Stimulated activated CD8-positive, alpha-beta memory T cell treated with anti-CD3 and anti-CD28 coated beads, Interleukin-7, amount 100 ng/mL, for 24 hours (primary cell): Measurements from ENCODE around the gene ITGAL.
"Not testable (repeated sequence)": the region's sequence is repeated elsewhere in the genome, so short reads cannot be mapped to it uniquely, and the experiment has no call there.

Experiments used
- DNase-seq: peaks from one replicate; pipeline ENCODE4 v3.0.0-alpha.2; 2020; ENCODE audit warnings: low read depth

Gene ITGAL

DNA sequence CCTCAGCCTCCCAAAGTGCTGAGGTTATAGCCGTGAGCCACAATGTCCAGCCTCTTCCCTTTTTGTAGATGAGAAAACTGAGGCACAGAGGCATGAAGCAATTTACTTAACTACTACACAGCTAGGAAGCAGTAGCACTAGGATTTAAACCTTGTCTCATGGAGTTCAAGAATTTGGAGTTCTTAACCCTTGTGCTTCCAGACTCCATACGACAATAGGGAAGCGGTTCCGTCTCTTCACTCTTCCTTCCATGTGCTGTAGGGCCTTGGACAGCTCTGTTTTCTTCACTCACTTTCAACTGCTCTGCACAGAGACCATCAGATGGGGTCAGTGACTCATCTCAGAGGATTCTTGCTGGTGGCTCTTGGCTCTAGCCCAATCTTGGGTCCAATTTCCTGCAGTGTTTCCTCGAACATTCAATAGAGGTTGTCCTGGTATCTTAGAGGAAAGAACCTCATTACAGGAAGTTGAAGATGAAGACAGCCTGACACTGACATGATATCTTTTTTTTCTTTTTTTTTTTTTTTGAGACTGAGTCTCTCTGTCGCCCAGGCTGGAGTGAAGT, 19.3 kb downstream of the ITGAL start:
- no peak for DNase-seq

DNA sequence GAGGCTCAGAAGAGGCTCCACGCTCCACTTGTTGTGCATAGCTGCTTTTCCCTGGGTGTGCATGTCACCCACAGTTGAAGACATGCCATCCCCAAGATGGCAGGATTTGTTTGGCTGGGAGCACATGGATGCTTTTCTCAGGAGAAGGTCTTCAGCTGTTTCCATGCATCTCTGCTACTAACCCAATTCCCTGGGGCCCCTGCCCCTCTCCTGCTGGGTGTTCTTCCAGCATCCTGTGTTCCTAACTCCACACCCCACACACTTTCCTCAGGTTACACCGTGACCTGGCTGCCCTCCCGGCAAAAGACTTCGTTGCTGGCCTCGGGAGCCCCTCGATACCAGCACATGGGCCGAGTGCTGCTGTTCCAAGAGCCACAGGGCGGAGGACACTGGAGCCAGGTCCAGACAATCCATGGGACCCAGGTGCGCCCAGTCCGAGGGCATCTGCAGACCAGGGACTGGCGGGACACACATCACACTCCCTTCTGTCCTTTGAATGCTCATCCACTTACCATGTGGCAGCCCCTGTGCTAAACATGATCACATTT, 21.5 kb downstream of the ITGAL start:
- no peak for DNase-seq

DNA sequence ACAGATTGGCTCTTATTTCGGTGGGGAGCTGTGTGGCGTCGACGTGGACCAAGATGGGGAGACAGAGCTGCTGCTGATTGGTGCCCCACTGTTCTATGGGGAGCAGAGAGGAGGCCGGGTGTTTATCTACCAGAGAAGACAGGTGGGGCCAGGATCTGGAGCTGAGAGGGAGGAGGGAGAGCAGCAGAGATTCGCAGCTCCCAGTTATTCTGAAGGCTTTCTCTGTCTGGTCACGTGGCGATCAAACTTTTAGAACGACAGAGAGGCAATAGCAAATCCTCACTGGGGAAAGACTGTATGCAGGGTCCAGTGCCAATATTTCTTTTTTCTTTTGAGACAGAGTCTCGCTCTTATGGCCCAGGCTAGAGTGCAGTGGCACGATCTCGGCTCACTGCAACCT, 22.2 kb downstream of the ITGAL start:
- DNase-seq = no peak

DNA sequence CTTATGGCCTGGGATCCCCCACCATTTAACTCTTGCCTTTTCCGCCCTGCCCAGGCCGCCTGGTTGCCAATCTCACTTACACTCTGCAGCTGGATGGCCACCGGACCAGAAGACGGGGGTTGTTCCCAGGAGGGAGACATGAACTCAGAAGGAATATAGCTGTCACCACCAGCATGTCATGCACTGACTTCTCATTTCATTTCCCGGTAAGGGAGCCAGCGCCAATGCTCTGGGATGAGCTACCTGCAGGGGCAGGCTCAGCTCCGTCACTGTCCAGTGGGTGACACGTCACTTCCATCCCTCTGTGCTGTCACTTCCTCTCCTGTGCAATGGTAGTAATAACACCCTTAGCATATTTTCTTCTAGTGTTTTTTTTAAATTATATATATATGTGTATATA, 26.7 kb downstream of the ITGAL start:
- no peak for DNase-seq

DNA sequence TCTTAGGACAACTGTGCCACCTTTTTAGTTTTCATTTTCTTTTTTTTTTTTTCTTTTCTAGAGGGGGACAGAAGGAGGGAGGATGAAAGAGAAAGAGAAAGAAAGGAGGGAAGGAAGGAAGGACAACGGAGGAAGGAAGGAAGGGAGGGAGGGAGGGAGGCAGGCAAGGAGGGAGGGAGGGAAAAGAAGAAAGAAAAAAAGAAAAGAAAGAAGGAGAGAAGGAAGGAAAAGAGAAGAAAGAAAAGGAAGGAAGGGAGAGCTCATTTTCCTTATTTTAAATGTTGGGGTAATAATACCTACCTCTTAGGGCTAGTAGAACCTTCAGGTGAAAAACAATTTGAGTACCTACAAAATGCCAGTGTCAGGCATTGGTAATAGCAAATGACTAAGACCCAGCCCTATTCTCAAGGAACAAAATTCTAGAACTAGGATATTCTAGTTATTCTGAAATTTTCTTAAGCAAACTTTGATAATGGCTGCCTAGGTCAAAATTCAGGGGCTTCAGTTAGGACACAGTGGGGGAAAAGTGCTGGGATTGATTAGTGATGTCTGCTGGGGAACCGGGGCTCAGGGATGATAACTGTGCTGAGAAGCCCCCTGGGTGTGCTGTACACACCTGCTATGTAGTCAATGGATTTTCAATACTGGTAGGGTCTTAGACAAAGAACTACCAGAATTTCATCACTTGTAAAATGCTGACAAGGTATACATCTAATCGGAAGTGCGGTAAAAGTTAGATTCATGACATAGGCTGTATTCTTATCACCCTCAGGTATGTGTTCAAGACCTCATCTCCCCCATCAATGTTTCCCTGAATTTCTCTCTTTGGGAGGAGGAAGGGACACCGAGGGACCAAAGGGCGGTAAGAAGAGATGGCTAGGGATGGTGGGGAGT, 31.1 kb downstream of the ITGAL start:
- DNase-seq = no peak

DNA sequence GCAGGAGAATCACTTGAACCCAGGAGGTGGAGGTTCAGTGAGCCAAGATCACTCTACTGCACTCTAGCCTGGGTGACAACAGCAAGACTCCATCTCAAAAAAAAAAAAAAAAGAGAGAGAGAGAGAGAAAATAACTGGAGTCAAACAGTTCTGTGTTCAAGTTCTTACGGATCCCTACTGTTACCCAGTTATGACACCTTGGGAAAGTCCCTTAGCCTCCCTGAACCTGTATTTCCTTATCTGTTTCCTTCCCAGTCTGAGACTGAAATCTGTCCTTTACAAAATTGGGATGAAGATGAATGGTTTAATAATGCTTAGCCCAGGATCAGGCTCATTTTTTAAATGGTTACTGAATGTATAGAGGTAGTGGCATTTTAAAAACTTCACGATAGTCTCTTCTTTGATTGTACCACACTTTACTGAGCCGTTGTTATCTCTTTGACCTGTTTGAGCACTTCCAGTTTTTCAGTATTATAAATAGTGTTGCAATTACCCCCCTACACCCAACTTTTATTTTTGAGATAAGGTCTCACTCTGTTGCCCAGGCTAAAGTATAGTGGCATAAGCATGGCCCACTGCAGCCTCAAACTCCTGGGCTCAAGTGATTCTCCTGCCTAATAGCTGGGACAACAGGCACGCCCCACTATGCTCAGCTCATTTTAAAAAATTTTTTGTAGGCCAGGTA, 36.7 kb downstream of the ITGAL start:
- no peak for DNase-seq

- DNase-seq = no peak
These were observed 37.9 kb downstream of the ITGAL start for GRCh38 chr16:30510376-30510938.

- DNase-seq = no peak
These were observed 39.0 kb downstream of the ITGAL start for GRCh38 chr16:30511509-30511908.

DNA sequence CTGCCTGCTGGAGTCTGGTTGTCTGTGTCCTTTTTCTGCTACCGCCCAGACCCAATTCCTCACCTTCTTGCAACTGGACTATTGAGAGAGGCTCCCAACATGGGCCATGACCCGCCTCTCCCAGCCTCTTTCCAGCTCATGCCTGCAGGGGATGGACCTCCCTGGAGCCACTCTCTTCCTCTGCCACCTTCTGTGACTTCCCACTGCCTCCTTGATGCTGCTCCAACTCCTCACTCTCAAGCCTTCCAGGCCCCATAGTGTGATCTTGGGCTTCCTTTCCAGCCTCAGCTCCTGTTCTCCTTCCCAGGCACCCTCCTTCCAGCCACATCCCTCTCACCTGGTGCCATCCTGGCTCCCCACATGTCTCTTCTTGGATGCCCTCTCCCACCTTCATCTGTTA, 42.7 kb downstream of the ITGAL start:
- no peak for DNase-seq

DNA sequence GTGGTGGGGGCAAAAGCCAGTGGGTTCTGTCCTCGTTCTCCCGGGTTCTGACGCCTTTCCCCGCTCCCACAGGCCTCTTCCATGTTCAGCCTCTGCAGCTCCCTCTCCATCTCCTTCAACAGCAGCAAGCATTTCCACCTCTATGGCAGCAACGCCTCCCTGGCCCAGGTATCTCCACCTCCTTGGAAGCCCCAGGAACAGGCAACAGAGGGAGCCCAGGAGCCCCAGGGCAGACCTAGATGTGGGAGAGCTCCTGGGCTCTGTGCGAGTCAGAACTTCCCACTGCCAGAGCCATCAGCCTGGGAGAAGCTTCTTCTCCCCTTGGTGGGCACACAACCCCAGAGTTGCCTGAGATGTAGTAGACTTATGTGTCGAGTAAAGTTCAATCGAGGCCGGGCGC, 46.0 kb downstream of the ITGAL start:
- DNase-seq = no peak

DNA sequence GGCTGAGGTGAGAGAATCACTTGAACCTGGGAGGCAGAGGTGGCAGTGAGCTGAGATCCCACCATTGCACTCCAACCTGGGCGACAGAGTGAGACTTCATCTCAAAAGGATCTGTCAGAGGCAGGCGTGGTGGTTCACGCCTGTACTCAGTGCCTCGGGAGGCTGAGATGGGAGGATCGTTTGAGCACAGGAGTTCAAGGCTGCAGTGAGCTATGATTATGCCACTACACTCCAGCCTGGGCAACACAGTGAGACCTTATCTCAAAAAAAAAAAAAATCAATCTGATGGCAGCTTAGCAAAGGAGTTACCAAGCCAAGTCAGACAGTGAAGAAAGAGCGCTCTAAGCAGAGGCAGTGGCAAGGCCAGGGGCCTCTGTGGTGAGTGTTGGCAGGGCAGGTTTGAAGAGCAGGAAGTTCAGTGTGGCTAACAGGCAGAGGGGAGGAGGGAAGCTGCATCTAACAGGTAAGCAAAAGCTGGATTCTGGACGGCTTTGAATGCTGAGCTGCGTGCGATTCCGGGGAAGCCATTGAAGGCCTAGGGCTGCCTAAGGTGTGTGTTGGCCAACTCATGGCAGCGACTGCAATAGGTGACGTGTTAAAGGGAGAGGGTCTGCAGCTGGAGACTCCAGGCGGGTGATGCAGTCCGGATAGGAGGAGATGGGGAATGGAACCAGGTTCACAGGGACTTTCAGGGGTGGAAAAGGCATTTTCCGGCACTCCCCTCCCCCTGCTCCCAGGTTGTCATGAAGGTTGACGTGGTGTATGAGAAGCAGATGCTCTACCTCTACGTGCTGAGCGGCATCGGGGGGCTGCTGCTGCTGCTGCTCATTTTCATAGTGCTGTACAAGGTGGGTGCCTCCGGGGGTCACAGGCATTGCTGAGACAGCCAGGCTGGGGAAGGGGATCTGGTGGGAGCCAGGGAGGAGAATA, 46.8 kb downstream of the ITGAL start:
- DNase-seq = no peak

- DNase-seq = no peak
These were observed 48.9 kb downstream of the ITGAL start for GRCh38 chr16:30521476-30521872.

DNA sequence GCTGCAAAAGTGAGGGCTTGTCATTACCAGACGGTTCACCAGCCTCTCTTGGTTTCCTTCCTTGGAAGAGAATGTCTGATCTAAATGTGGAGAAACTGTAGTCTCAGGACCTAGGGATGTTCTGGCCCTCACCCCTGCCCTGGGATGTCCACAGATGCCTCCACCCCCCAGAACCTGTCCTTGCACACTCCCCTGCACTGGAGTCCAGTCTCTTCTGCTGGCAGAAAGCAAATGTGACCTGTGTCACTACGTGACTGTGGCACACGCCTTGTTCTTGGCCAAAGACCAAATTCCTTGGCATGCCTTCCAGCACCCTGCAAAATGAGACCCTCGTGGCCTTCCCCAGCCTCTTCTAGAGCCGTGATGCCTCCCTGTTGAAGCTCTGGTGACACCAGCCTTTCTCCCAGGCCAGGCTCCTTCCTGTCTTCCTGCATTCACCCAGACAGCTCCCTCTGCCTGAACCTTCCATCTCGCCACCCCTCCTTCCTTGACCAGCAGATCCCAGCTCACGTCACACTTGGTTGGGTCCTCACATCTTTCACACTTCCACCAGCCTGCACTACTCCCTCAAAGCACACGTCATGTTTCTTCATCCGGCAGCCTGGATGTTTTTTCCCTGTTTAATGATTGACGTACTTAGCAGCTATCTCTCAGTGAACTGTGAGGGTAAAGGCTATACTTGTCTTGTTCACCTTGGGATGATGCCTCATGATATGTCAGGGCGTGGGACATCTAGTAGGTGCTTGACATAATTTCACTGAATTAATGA, 49.5 kb downstream of the ITGAL start:
- no peak for DNase-seq

DNA sequence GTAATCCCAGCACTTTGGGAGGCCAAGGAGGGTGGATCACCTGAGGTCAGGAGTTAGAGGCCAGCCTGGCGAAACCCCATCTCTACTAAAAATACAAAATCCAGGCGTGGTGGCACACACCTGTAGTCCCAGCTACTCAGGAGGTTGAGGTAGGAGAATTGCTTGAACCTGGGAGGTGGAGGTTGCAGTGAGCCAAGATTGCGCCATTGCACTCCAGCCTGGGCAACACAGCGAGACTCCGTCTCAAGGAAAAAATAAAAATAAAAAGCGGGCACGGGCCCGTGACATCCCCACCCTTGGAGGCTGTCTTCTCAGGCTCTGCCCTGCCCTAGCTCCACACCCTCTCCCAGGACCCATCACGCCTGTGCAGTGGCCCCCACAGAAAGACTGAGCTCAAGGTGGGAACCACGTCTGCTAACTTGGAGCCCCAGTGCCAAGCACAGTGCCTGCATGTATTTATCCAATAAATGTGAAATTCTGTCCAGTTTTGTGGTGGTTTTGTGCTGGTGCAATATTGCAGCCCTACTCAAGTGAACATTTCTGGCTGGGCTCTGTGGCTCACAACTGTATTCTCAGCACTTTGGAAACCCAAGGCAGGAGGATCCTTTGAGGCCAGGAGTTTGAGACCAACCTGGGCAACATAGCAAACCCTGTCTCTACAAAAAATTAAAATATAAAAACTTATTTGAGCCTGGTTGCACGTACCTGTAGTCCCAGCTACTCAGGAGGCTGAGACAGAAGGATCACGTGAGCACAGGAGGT, 50.3 kb downstream of the ITGAL start:
- DNase-seq = not testable (repeated sequence)

GRCh38 chr16:30523768-30524574, 51.4 kb downstream of the ITGAL start:
- DNase-seq = no peak

- no peak for DNase-seq
These were observed 52.3 kb downstream of the ITGAL start for GRCh38 chr16:30524575-30525568.

DNA sequence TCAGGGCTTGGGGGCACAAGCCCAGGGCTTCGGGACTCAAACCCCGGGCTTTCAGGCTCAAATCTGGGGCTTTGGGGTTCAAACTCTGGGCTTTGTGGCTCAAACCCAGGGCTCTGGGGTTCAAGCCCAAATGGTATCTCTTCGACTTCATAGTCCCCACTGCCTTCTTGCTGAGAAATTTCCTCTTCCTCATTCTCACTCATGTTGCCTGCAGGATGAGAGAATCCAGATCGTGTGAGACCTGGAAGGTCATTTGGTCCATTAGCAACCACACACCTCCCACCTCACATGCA, 53.2 kb downstream of the ITGAL start:
- DNase-seq = no peak
